ENCODE measurements around the gene CSF3.

DNA sequence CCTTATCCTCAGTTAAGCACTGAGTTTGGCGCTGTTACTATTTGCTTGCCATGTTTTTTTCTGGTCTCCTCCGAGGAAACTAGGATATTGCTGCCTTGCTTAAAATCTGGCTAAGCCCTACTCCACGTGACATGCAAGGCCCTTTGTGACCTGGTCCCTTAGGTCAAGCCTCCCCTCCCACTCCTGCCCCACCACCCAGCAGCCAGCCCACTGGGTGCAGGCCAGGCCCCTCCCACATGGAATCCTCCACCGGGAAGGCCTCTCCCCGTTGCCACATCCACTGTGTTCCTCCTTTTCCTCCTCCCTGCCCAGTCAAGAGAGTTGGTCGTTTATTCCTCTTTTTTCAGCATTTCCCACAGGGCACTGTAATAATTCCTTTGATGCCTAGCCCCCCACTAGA is 18.4 kb upstream of the CSF3 start:
- TF ChIP-seq, protein P1, sequence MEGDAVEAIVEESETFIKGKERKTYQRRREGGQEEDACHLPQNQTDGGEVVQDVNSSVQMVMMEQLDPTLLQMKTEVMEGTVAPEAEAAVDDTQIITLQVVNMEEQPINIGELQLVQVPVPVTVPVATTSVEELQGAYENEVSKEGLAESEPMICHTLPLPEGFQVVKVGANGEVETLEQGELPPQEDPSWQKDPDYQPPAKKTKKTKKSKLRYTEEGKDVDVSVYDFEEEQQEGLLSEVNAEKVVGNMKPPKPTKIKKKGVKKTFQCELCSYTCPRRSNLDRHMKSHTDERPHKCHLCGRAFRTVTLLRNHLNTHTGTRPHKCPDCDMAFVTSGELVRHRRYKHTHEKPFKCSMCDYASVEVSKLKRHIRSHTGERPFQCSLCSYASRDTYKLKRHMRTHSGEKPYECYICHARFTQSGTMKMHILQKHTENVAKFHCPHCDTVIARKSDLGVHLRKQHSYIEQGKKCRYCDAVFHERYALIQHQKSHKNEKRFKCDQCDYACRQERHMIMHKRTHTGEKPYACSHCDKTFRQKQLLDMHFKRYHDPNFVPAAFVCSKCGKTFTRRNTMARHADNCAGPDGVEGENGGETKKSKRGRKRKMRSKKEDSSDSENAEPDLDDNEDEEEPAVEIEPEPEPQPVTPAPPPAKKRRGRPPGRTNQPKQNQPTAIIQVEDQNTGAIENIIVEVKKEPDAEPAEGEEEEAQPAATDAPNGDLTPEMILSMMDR (IDR thresholded peaks at IDR 0.05), result no peak
- TF ChIP-seq FOXP1 (CRISPR knock-in tag; IDR thresholded peaks at IDR 0.05; ENCODE audit: borderline replicate concordance), result no peak
- TF ChIP-seq RELA (CRISPR knock-in tag; IDR thresholded peaks at IDR 0.05; ENCODE audit: borderline replicate concordance), result no peak
- TF ChIP-seq, protein P2, sequence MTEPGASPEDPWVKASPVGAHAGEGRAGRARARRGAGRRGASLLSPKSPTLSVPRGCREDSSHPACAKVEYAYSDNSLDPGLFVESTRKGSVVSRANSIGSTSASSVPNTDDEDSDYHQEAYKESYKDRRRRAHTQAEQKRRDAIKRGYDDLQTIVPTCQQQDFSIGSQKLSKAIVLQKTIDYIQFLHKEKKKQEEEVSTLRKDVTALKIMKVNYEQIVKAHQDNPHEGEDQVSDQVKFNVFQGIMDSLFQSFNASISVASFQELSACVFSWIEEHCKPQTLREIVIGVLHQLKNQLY (CRISPR knock-in tag; IDR thresholded peaks at IDR 0.05), result no peak
